Measurements from ENCODE around the gene OR14A16. TPM values are rescaled to one million over a fixed set of nuclear protein-coding genes. Genes with fewer than 3 reads are reported as not detected.

The OR14A16 gene
- total RNA-seq, 1 donor from 2014 or later: not detected

DNA sequence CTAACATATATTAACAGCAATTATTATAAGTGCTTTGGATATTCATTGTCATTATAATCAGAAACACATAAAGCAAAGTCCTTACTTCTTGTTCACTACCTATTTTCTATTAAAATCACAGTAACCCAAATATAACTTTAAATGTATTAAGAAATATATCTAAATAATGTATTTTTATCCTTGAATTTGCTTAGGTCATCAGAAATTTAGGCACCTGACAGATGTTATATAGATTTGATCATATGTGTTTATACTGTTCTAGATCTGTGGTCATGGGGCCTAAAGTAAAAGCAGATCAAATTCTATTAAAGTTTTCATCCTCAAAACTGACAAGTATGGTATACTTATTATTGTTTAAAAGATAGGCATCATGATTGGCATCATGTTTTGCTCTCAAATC, 54.3 kb downstream of the OR14A16 start:
- no peak for DNase-seq (ENCODE audit: low read depth in 2 of 2)

Other genes starting within 250 kb of the OR14A16 start
- gene OR2G2, start 235.8 kb downstream of the OR14A16 start, total RNA-seq: not detected in 2 replicates
- not detected in 2 replicates for gene OR2G3, start 218.5 kb downstream of the OR14A16 start, total RNA-seq
- not detected in 2 replicates for gene OR13G1, start 144.4 kb downstream of the OR14A16 start, total RNA-seq
- gene OR6F1, start 107.5 kb downstream of the OR14A16 start, total RNA-seq: not detected in 2 replicates
- gene OR14K1, start 85.5 kb downstream of the OR14A16 start, total RNA-seq: not detected in 2 replicates
- gene OR14A2, start 76.0 kb downstream of the OR14A16 start, total RNA-seq: not detected in 2 replicates
- not detected in 2 replicates for gene OR1C1, start 63.6 kb downstream of the OR14A16 start, total RNA-seq
- gene OR11L1, start 17.8 kb upstream of the OR14A16 start, total RNA-seq: not detected in 2 replicates
- gene TRIM58, start 33.1 kb upstream of the OR14A16 start, total RNA-seq: under 0.01 and 0.22 TPM in 2 replicates
- not detected in 2 replicates for gene OR2W3, start 71.5 kb upstream of the OR14A16 start, total RNA-seq
- gene OR2T8, start 96.1 kb upstream of the OR14A16 start, total RNA-seq: not detected in 2 replicates
- not detected in 2 replicates for gene OR2AJ1, start 100.8 kb upstream of the OR14A16 start, total RNA-seq
- not detected in 2 replicates for gene OR2L8, start 124.7 kb upstream of the OR14A16 start, total RNA-seq
- not detected in 2 replicates for gene OR2AK2, start 141.1 kb upstream of the OR14A16 start, total RNA-seq
- gene OR2L5, start 189.5 kb upstream of the OR14A16 start, total RNA-seq: not detected in 2 replicates
- gene OR2L2, start 206.0 kb upstream of the OR14A16 start, total RNA-seq: under 0.01 TPM in 1 of 2 replicates, not detected in the other
- gene OR2L3, start 222.7 kb upstream of the OR14A16 start, total RNA-seq: not detected in 2 replicates